ENCODE data around the gene GIPR. TPM values are rescaled to one million over a fixed set of nuclear protein-coding genes. Genes with fewer than 3 reads are reported as not detected.

Gene GIPR
- polyA plus RNA-seq, 2 donors, result 0.62 to 2.1 TPM

GRCh38 chr19:45710356-45711130, 42.5 kb downstream of the GIPR start:
- 69 to 72% methylated on average over 10 of the region's 10 CpGs for WGBS, 2 donors
- Histone ChIP-seq H3K36me3 (ENCODE audit: control insufficient read depth in 2 of 2, insufficient read depth in 2 of 2, low read length in 1 of 2) (peaks cover 5 to 20% of the 10 kb centered on the region in 2 donors), H3K27ac (ENCODE audit: low read depth in 2 of 2, low read length in 1 of 2) (no peak overlapping the region), H3K4me3 (ENCODE audit: low read depth in 1 of 2, low read length in 2 of 2) (no peak overlapping the region), H3K9me3 (ENCODE audit: control insufficient read depth in 2 of 2, insufficient read depth in 1 of 2, low read depth in 1 of 2, low read length in 1 of 2) (no peaks in the 10 kb centered on the region), H3K4me1 (ENCODE audit: control insufficient read depth in 2 of 2, insufficient read depth in 2 of 2, low read length in 1 of 2) (no peaks in the 10 kb centered on the region), H3K27me3 (ENCODE audit: control insufficient read depth in 1 of 2, insufficient read depth in 2 of 2, low read length in 2 of 2) (no peaks in the 10 kb centered on the region)

GRCh38 chr19:45711851-45712698, 44.1 kb downstream of the GIPR start:
- no peaks in the 10 kb centered on the region for H3K9me3 ChIP-seq (ENCODE audit: control insufficient read depth in 2 of 2, insufficient read depth in 1 of 2, low read depth in 1 of 2, low read length in 1 of 2)
- 92% methylated on average over 76 of the region's 76 CpGs for WGBS, 2 donors
- H3K27me3 ChIP-seq (ENCODE audit: control insufficient read depth in 1 of 2, insufficient read depth in 2 of 2, low read length in 2 of 2), result no peaks in the 10 kb centered on the region
- no peaks in the 10 kb centered on the region for H3K4me1 ChIP-seq (ENCODE audit: control insufficient read depth in 2 of 2, insufficient read depth in 2 of 2, low read length in 1 of 2)
- H3K36me3 ChIP-seq (ENCODE audit: control insufficient read depth in 2 of 2, insufficient read depth in 2 of 2, low read length in 1 of 2), result peaks cover 5 to 20% of the 10 kb centered on the region in 2 donors
- H3K4me3 ChIP-seq (ENCODE audit: low read depth in 1 of 2, low read length in 2 of 2), result no peak overlapping the region
- no peak overlapping the region for H3K27ac ChIP-seq (ENCODE audit: low read depth in 2 of 2, low read length in 1 of 2)

GRCh38 chr19:45712699-45713067, 44.7 kb downstream of the GIPR start:
- Histone ChIP-seq H3K4me1 (ENCODE audit: control insufficient read depth in 2 of 2, insufficient read depth in 2 of 2, low read length in 1 of 2) (no peaks in the 10 kb centered on the region), H3K36me3 (ENCODE audit: control insufficient read depth in 2 of 2, insufficient read depth in 2 of 2, low read length in 1 of 2) (peaks cover 5 to 20% of the 10 kb centered on the region in 2 donors), H3K27me3 (ENCODE audit: control insufficient read depth in 1 of 2, insufficient read depth in 2 of 2, low read length in 2 of 2) (no peaks in the 10 kb centered on the region), H3K4me3 (ENCODE audit: low read depth in 1 of 2, low read length in 2 of 2) (no peak overlapping the region), H3K9me3 (ENCODE audit: control insufficient read depth in 2 of 2, insufficient read depth in 1 of 2, low read depth in 1 of 2, low read length in 1 of 2) (no peaks in the 10 kb centered on the region), H3K27ac (ENCODE audit: low read depth in 2 of 2, low read length in 1 of 2) (no peak overlapping the region)
- 94% methylated on average over 24 to 25 of the region's 25 CpGs for WGBS, 2 donors

GRCh38 chr19:45713141-45713540, 45.1 kb downstream of the GIPR start:
- Histone ChIP-seq H3K4me3 (ENCODE audit: low read depth in 1 of 2, low read length in 2 of 2) (no peak overlapping the region), H3K27ac (ENCODE audit: low read depth in 2 of 2, low read length in 1 of 2) (no peak overlapping the region), H3K27me3 (ENCODE audit: control insufficient read depth in 1 of 2, insufficient read depth in 2 of 2, low read length in 2 of 2) (no peaks in the 10 kb centered on the region), H3K4me1 (ENCODE audit: control insufficient read depth in 2 of 2, insufficient read depth in 2 of 2, low read length in 1 of 2) (peaks cover 0 to 4% of the 10 kb centered on the region in 2 donors), H3K36me3 (ENCODE audit: control insufficient read depth in 2 of 2, insufficient read depth in 2 of 2, low read length in 1 of 2) (peaks cover 5 to 21% of the 10 kb centered on the region in 2 donors), H3K9me3 (ENCODE audit: control insufficient read depth in 2 of 2, insufficient read depth in 1 of 2, low read depth in 1 of 2, low read length in 1 of 2) (no peaks in the 10 kb centered on the region)
- WGBS, 2 donors, result 84 to 87% methylated on average over 15 of the region's 15 CpGs

- Histone ChIP-seq H3K36me3 (ENCODE audit: control insufficient read depth in 2 of 2, insufficient read depth in 2 of 2, low read length in 1 of 2) (peaks cover 5 to 27% of the 10 kb centered on the region in 2 donors), H3K4me3 (ENCODE audit: low read depth in 1 of 2, low read length in 2 of 2) (no peak overlapping the region), H3K9me3 (ENCODE audit: control insufficient read depth in 2 of 2, insufficient read depth in 1 of 2, low read depth in 1 of 2, low read length in 1 of 2) (no peaks in the 10 kb centered on the region), H3K4me1 (ENCODE audit: control insufficient read depth in 2 of 2, insufficient read depth in 2 of 2, low read length in 1 of 2) (peaks cover 0 to 6% of the 10 kb centered on the region in 2 donors), H3K27ac (ENCODE audit: low read depth in 2 of 2, low read length in 1 of 2) (no peak overlapping the region), H3K27me3 (ENCODE audit: control insufficient read depth in 1 of 2, insufficient read depth in 2 of 2, low read length in 2 of 2) (no peaks in the 10 kb centered on the region)
- 91 to 92% methylated on average over 3 of the region's 3 CpGs for WGBS, 2 donors
Measured at GRCh38 chr19:45715139-45715538, 47.1 kb downstream of the GIPR start.

- H3K4me3 ChIP-seq (ENCODE audit: low read depth in 1 of 2, low read length in 2 of 2), result peak overlapping the region; percentile 54 to 67
- H3K36me3 ChIP-seq (ENCODE audit: control insufficient read depth in 2 of 2, insufficient read depth in 2 of 2, low read length in 1 of 2), result peaks cover 5 to 27% of the 10 kb centered on the region in 2 donors
- no peaks in the 10 kb centered on the region for H3K27me3 ChIP-seq (ENCODE audit: control insufficient read depth in 1 of 2, insufficient read depth in 2 of 2, low read length in 2 of 2)
- WGBS, 2 donors, result 2% methylated on average over 24 of the region's 24 CpGs
- H3K4me1 ChIP-seq (ENCODE audit: control insufficient read depth in 2 of 2, insufficient read depth in 2 of 2, low read length in 1 of 2), result peaks cover 0 to 9% of the 10 kb centered on the region in 2 donors
- H3K9me3 ChIP-seq (ENCODE audit: control insufficient read depth in 2 of 2, insufficient read depth in 1 of 2, low read depth in 1 of 2, low read length in 1 of 2), result no peaks in the 10 kb centered on the region
- peak overlapping the region; percentile 92 to 96 for H3K27ac ChIP-seq (ENCODE audit: low read depth in 2 of 2, low read length in 1 of 2)
Measured at GRCh38 chr19:45716359-45717130, 48.5 kb downstream of the GIPR start.

- no peaks in the 10 kb centered on the region for H3K9me3 ChIP-seq (ENCODE audit: control insufficient read depth in 2 of 2, insufficient read depth in 1 of 2, low read depth in 1 of 2, low read length in 1 of 2)
- H3K27me3 ChIP-seq (ENCODE audit: control insufficient read depth in 1 of 2, insufficient read depth in 2 of 2, low read length in 2 of 2), result no peaks in the 10 kb centered on the region
- H3K27ac ChIP-seq (ENCODE audit: low read depth in 2 of 2, low read length in 1 of 2), result peak overlapping the region; percentile 94 to 96
- peaks cover 2 to 19% of the 10 kb centered on the region in 2 donors for H3K36me3 ChIP-seq (ENCODE audit: control insufficient read depth in 2 of 2, insufficient read depth in 2 of 2, low read length in 1 of 2)
- peak overlapping the region; percentile 54 to 67 for H3K4me3 ChIP-seq (ENCODE audit: low read depth in 1 of 2, low read length in 2 of 2)
- H3K4me1 ChIP-seq (ENCODE audit: control insufficient read depth in 2 of 2, insufficient read depth in 2 of 2, low read length in 1 of 2), result peaks cover 0 to 9% of the 10 kb centered on the region in 2 donors
- 0 to 1% methylated on average over 50 to 51 of the region's 51 CpGs for WGBS, 2 donors
Measured at GRCh38 chr19:45717131-45717982, 49.3 kb downstream of the GIPR start.

GRCh38 chr19:45717983-45718650, 50.1 kb downstream of the GIPR start:
- no peaks in the 10 kb centered on the region for H3K27me3 ChIP-seq (ENCODE audit: control insufficient read depth in 1 of 2, insufficient read depth in 2 of 2, low read length in 2 of 2)
- WGBS, 2 donors, result 45 to 54% methylated on average over 12 of the region's 12 CpGs
- no peaks in the 10 kb centered on the region for H3K9me3 ChIP-seq (ENCODE audit: control insufficient read depth in 2 of 2, insufficient read depth in 1 of 2, low read depth in 1 of 2, low read length in 1 of 2)
- peak overlapping the region; percentile 54 to 67 for H3K4me3 ChIP-seq (ENCODE audit: low read depth in 1 of 2, low read length in 2 of 2)
- peak overlapping the region; percentile 94 to 96 for H3K27ac ChIP-seq (ENCODE audit: low read depth in 2 of 2, low read length in 1 of 2)
- H3K36me3 ChIP-seq (ENCODE audit: control insufficient read depth in 2 of 2, insufficient read depth in 2 of 2, low read length in 1 of 2), result peaks cover 0 to 13% of the 10 kb centered on the region in 2 donors
- peaks cover 0 to 9% of the 10 kb centered on the region in 2 donors for H3K4me1 ChIP-seq (ENCODE audit: control insufficient read depth in 2 of 2, insufficient read depth in 2 of 2, low read length in 1 of 2)

All from esophagus (tissue), 2 donors.